NB4 (cell line): ENCODE measurements around the gene GCDH.

Source experiments
- MYC ChIP-seq: IDR thresholded peaks from 2 replicates; pipeline ENCODE4 v1.6.1; 2011; ENCODE audit warnings: low read depth, low read length
- POLR2A ChIP-seq: IDR thresholded peaks from 2 replicates; pipeline ENCODE4 v1.6.1; 2011; ENCODE audit warnings: mild to moderate bottlenecking; ENCODE audit not compliant: insufficient read length; ENCODE audit errors: extremely low read depth
- TF ChIP-seq, protein P1 (sequence below): IDR thresholded peaks from one replicate; pipeline ENCODE4 v1.5.1; 2012; ENCODE audit warnings: low read depth, low read length
- TF ChIP-seq, protein P2 (sequence below): IDR thresholded peaks from 2 replicates; pipeline ENCODE4 v1.6.1; 2011; ENCODE audit warnings: low read depth, low read length

DNA sequence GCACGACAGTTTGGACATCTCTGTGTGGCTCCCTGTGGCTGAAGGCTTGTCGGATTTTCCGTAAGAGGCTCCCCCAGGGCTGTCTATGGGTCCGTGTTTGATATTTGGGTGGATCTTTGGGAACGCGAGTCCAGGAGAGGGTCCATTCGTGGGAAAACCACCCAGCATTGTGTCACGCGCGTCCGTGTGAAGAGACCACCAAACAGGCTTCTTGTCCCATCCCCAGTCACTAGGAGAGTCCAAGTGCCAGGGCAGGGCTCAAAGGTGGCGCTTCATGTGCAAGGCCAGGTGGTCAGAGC lies 6.4 kb upstream of the GCDH start:
- TF ChIP-seq, protein P1, sequence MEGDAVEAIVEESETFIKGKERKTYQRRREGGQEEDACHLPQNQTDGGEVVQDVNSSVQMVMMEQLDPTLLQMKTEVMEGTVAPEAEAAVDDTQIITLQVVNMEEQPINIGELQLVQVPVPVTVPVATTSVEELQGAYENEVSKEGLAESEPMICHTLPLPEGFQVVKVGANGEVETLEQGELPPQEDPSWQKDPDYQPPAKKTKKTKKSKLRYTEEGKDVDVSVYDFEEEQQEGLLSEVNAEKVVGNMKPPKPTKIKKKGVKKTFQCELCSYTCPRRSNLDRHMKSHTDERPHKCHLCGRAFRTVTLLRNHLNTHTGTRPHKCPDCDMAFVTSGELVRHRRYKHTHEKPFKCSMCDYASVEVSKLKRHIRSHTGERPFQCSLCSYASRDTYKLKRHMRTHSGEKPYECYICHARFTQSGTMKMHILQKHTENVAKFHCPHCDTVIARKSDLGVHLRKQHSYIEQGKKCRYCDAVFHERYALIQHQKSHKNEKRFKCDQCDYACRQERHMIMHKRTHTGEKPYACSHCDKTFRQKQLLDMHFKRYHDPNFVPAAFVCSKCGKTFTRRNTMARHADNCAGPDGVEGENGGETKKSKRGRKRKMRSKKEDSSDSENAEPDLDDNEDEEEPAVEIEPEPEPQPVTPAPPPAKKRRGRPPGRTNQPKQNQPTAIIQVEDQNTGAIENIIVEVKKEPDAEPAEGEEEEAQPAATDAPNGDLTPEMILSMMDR, result no peak
- TF ChIP-seq, protein P2, sequence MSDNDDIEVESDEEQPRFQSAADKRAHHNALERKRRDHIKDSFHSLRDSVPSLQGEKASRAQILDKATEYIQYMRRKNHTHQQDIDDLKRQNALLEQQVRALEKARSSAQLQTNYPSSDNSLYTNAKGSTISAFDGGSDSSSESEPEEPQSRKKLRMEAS, result no peak
- no peak for TF ChIP-seq POLR2A
- TF ChIP-seq MYC, result no peak
